Stomach (tissue), 9 donors: ENCODE data around the gene THEM4. TPM values are rescaled to one million over a fixed set of nuclear protein-coding genes. Genes with fewer than 3 reads are reported as not detected.
A peak's percentile ranks its signal among the peaks of the same experiment; 100 is the strongest.

Source experiments
- DNase-seq, 2 donors: peaks; one replicate each; pipeline versions ENCODE4 v3.0.0 to v3.0.0-alpha.2; 2013 to 2019
- H3K27ac ChIP-seq, 5 donors: fragments of 200-600 bp in 4 of 5; sonication (generic) in 4 of 5; one replicate each; pipeline ENCODE4 v1.5.1; 2013 to 2019; ENCODE audit warnings: mild to moderate bottlenecking in 1 of 5, moderate library complexity in 1 of 5
- H3K27me3 ChIP-seq, 3 donors: fragments of 200-600 bp; sonication (generic); one replicate each; pipeline ENCODE4 v1.5.1; 2017 to 2019; ENCODE audit warnings: mixed run types in 1 of 3
- H3K36me3 ChIP-seq, 4 donors: fragments of 200-600 bp; sonication (generic); 1 replicate in 3 of 4; 2 replicates in 1 of 4; pipeline ENCODE4 v1.5.1; 2016 to 2019
- H3K4me1 ChIP-seq, 4 donors: fragments of 200-600 bp; sonication (generic); one replicate each; pipeline ENCODE4 v1.5.1; 2016 to 2019
- H3K4me3 ChIP-seq, 4 donors: fragments of 200-600 bp; sonication (generic) in 3 of 4; one replicate each; pipeline ENCODE4 v1.5.1; 2016 to 2019; ENCODE audit warnings: mild to moderate bottlenecking in 1 of 4
- H3K9me3 ChIP-seq, 4 donors: fragments of 200-600 bp; sonication (generic); one replicate each; pipeline ENCODE4 v1.5.1; 2016 to 2019
- CTCF ChIP-seq, 7 experiments: fragments of 450-650 bp in 4 of 7; fragments of 200-600 bp in 3 of 7; sonication (generic) in 3 of 7; IDR thresholded peaks; one replicate each; pipeline ENCODE4 v1.5.1; 2016 to 2019; ENCODE audit warnings: antibody characterized with exemption in 7 of 7, control low read depth in 2 of 7, mild to moderate bottlenecking in 1 of 7
- EP300 ChIP-seq: sonication (generic); formaldehyde crosslinking; IDR thresholded peaks from one replicate; pipeline ENCODE4 v1.6.1; 2017; ENCODE audit warnings: antibody characterized with exemption
- POLR2A ChIP-seq, 4 donors: fragments of 450-650 bp; IDR thresholded peaks; one replicate each; pipeline ENCODE4 v1.6.1; 2016; ENCODE audit warnings: antibody characterized with exemption in 4 of 4, control low read depth in 2 of 4, mild to moderate bottlenecking in 1 of 4, moderate library complexity in 1 of 4
- POLR2AphosphoS5 ChIP-seq, 3 donors: sonication (generic); formaldehyde crosslinking; IDR thresholded peaks; one replicate each; pipeline ENCODE4 v1.6.1; 2016; ENCODE audit warnings: antibody characterized with exemption in 3 of 3
- WGBS, 5 donors: extraction: QIAGEN DNeasy Blood & Tissue Kit in 3 of 5; methylation state at CpG; one replicate each; pipeline versions ENCODE4 v1.1.5 to v1.1.7; 2013 to 2018; 5-methylcytosine and 5-hydroxymethylcytosine counted together
- intact Hi-C: fragments of 100-400 bp; cut with DNase I; formaldehyde crosslinking; loops from one replicate; pipeline ENCODE4 v1.15.1; 2023; ENCODE audit warnings: low total_unique reads
- polyA plus RNA-seq, 3 donors: library from polyadenylated mRNA; stranded (reverse); fragments of 200-250 nt; gene quantifications; one replicate each; pipeline ENCODE4 v1.2.3, GENCODE V29; 2013
- total RNA-seq, 5 donors: library from RNA; depleted of rRNA; stranded (reverse); fragments of >200 nt; gene quantifications; one replicate each; pipeline versions ENCODE4 v1.1.0 to v1.2.3, GENCODE V29; 2014 to 2016
- donor health status: healthy with polysubstance abuse.
- donor health status: Bipolar disorder and iron deficiency.
- donor health status: healthy.

Gene THEM4
- total and polyA plus RNA-seq, 8 donors, result 0.89 to 48.4 (median 11.1) TPM

GRCh38 chr1:151849126-151849525 lies 60.2 kb downstream of the THEM4 start:
- 65 to 76% (median 73%) methylated on average over 3 of the region's 3 CpGs for WGBS, 5 donors
- Histone ChIP-seq H3K4me3 (no peak overlapping the region), H3K27ac (no peak overlapping the region), H3K36me3 (no peaks in the 10 kb centered on the region), H3K27me3 (peaks cover 0 to 57% (median 0%) of the 10 kb centered on the region in 3 donors), H3K9me3 (no peaks in the 10 kb centered on the region), H3K4me1 (peaks cover 0 to 8% (median 2%) of the 10 kb centered on the region in 4 donors)
- intact Hi-C loops, result no loop called here
- no peak for DNase-seq
- no peak for TF ChIP-seq POLR2AphosphoS5 (IDR thresholded peaks at IDR 0.05)
- no peak for TF ChIP-seq CTCF (IDR thresholded peaks at IDR 0.05)
- no peak for TF ChIP-seq EP300
- no peak for TF ChIP-seq POLR2A (IDR thresholded peaks at IDR 0.05)

DNA sequence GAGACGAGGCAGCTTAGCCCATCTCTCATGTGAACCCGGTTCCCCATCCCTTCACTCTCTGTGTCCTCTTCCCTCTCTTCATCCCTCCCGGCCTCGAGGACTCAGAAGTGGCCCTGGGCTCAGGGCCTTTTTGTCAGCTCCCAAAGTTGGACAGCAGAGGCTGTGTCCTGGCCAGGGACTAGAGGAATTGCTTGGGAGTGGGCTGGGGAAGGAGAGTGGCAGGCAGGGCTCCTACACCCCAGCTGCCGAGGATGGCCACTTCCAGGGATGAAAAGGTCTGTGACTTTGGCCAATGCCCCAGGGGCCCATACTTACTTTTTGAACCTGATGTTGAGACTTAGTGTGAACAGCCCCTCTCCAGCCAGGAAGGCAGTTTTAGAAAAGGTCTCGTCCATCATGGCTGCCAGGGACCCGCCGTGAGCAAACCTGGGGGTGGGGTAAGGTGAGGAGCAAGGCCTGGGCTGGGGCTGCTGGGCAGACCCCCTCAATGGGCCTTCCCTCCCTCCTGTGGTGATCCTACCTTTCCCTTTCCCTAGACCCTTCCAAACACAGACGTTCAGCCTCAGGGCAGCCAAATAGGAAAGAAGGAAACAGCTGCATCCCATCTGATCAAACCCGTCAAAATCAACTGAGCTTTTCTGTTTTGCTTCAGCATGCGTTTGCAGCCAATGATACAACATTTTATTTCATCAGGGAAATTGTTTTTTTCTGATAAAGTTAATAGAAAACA lies 61.3 kb downstream of the THEM4 start:
- TF ChIP-seq EP300, result no peak
- TF ChIP-seq CTCF (IDR thresholded peaks at IDR 0.05), result no peak
- intact Hi-C loops, result no loop called here
- no peaks in the 10 kb centered on the region for H3K36me3 ChIP-seq
- WGBS, 5 donors, result 48 to 68% (median 65%) methylated on average over 10 to 11 of the region's 11 CpGs
- no peaks in the 10 kb centered on the region for H3K9me3 ChIP-seq
- no peak overlapping the region for H3K4me3 ChIP-seq
- H3K27ac ChIP-seq, result no peak overlapping the region
- peaks cover 0 to 8% (median 2%) of the 10 kb centered on the region in 4 donors for H3K4me1 ChIP-seq
- peak; percentile 17 to 50 for DNase-seq
- peaks cover 0 to 52% (median 0%) of the 10 kb centered on the region in 3 donors for H3K27me3 ChIP-seq

- intact Hi-C loops, result no loop called here
- DNase-seq, result no peak
- H3K27ac ChIP-seq, result no peak overlapping the region
- peaks cover 0 to 8% (median 2%) of the 10 kb centered on the region in 4 donors for H3K4me1 ChIP-seq
- H3K4me3 ChIP-seq, result no peak overlapping the region
- 88 to 94% (median 93%) methylated on average over 8 of the region's 8 CpGs for WGBS, 5 donors
- peaks cover 0 to 40% (median 0%) of the 10 kb centered on the region in 3 donors for H3K27me3 ChIP-seq
- no peaks in the 10 kb centered on the region for H3K36me3 ChIP-seq
- H3K9me3 ChIP-seq, result no peaks in the 10 kb centered on the region
- no peak for TF ChIP-seq EP300
- TF ChIP-seq POLR2A (IDR thresholded peaks at IDR 0.05), result no peak
Measured at GRCh38 chr1:151846686-151847237, 62.5 kb downstream of the THEM4 start.

DNA sequence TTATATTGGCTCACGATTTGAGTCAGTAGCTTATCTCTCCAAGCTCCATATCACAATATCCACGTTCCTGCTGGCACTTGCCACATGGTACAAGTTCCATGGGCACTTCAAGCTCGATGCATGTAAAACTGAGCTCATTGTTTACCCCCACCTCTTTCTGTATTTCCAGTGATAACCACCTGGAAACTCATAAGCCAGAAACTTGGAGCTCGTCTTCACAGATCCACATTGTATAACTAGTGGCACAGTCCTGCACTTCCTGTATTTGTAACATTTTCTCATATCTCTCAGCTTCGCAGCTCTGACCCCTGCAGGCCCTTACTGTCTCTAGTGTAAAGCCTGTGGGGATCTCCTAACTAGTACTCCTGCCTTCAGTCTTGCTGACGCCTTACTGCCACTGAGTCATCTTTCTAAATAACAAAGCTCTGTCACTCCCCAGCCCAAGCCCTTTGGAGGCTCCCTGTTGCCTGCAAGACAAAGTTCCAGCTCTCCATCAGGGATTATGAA lies 63.2 kb downstream of the THEM4 start:
- peaks cover 0 to 40% (median 0%) of the 10 kb centered on the region in 3 donors for H3K27me3 ChIP-seq
- no peak overlapping the region for H3K4me3 ChIP-seq
- TF ChIP-seq CTCF (IDR thresholded peaks at IDR 0.05), result no peak
- TF ChIP-seq POLR2A (IDR thresholded peaks at IDR 0.05), result no peak
- no peak for TF ChIP-seq POLR2AphosphoS5 (IDR thresholded peaks at IDR 0.05)
- no peak for TF ChIP-seq EP300
- 28 to 50% (median 38%) methylated on average over 6 of the region's 6 CpGs for WGBS, 5 donors
- intact Hi-C loops, result no loop called here
- no peaks in the 10 kb centered on the region for H3K9me3 ChIP-seq
- no peak overlapping the region for H3K27ac ChIP-seq
- H3K36me3 ChIP-seq, result no peaks in the 10 kb centered on the region
- no peak for DNase-seq
- H3K4me1 ChIP-seq, result peaks cover 0 to 8% (median 2%) of the 10 kb centered on the region in 4 donors
